Ramos (cell line): Measurements from ENCODE around the gene AGPAT3.

Experiments used
- in situ Hi-C: fragments of 300-500 bp; cut with MboI; formaldehyde crosslinking; loops from one replicate; pipeline ENCODE4 v1.14.3; 2022; ENCODE audit warnings: low sequenced_read_pairs; ENCODE audit not compliant: unreplicated experiment

AGPAT3 gene

GRCh38 chr21:43961382-43961909 is 96.4 kb downstream of the AGPAT3 start:
- in situ Hi-C loops = no loop called here

GRCh38 chr21:43965911-43966585 is 101.0 kb downstream of the AGPAT3 start:
- in situ Hi-C loops = no loop called here

GRCh38 chr21:43966946-43967512 is 102.0 kb downstream of the AGPAT3 start:
- in situ Hi-C loops = no loop called here

GRCh38 chr21:43967981-43968380 is 103.0 kb downstream of the AGPAT3 start:
- in situ Hi-C loops = no loop called here

GRCh38 chr21:43968410-43969114 is 103.5 kb downstream of the AGPAT3 start:
- in situ Hi-C loops = no loop called here

GRCh38 chr21:43969115-43969444 is 104.1 kb downstream of the AGPAT3 start:
- in situ Hi-C loops = no loop called here

- in situ Hi-C loops = no loop called here
Observed at GRCh38 chr21:43970551-43970950, 105.5 kb downstream of the AGPAT3 start.

- in situ Hi-C loops = no loop called here
Observed at GRCh38 chr21:43971201-43971991, 106.4 kb downstream of the AGPAT3 start.

GRCh38 chr21:43971992-43972255 is 106.9 kb downstream of the AGPAT3 start:
- in situ Hi-C loops = no loop called here

GRCh38 chr21:43972850-43973633 is 108.0 kb downstream of the AGPAT3 start:
- in situ Hi-C loops = no loop called here

- in situ Hi-C loops = no loop called here
Observed at GRCh38 chr21:43973634-43973955, 108.6 kb downstream of the AGPAT3 start.

GRCh38 chr21:43974791-43975468 is 109.9 kb downstream of the AGPAT3 start:
- in situ Hi-C loops = no loop called here

GRCh38 chr21:43975469-43976098 is 110.6 kb downstream of the AGPAT3 start:
- in situ Hi-C loops = no loop called here

- in situ Hi-C loops = no loop called here
Observed at GRCh38 chr21:43976661-43977060, 111.6 kb downstream of the AGPAT3 start.

GRCh38 chr21:43978060-43978459 is 113.0 kb downstream of the AGPAT3 start:
- in situ Hi-C loops = no loop called here

- in situ Hi-C loops = no loop called here
Observed at GRCh38 chr21:43979654-43980053, 114.6 kb downstream of the AGPAT3 start.

- in situ Hi-C loops = no loop called here
Observed at GRCh38 chr21:43981151-43981870, 116.3 kb downstream of the AGPAT3 start.

GRCh38 chr21:43981871-43982210 is 116.8 kb downstream of the AGPAT3 start:
- in situ Hi-C loops = no loop called here
